Endodermal cell (in vitro differentiated cells): ENCODE results near the gene LPAR3. TPM values are rescaled to one million over a fixed set of nuclear protein-coding genes. Genes with fewer than 3 reads are reported as not detected.

ENCODE experiments used
- DNase-seq: peaks from one replicate; pipeline ENCODE4 v3.0.0-alpha.2; 2017
- H3K27ac ChIP-seq: 2 replicates; pipeline ENCODE4 v1.5.1; 2013; ENCODE audit warnings: mild to moderate bottlenecking, low read depth, low read length, moderate library complexity
- H3K27me3 ChIP-seq: 2 replicates; pipeline ENCODE4 v1.6.1; 2013; ENCODE audit warnings: mild to moderate bottlenecking, low read length, moderate library complexity; ENCODE audit not compliant: insufficient read depth, control insufficient read depth, poor library complexity, severe bottlenecking
- H3K36me3 ChIP-seq: 2 replicates; pipeline ENCODE4 v1.7.0; 2013; ENCODE audit warnings: mild to moderate bottlenecking, low read length, moderate library complexity; ENCODE audit not compliant: control insufficient read depth, insufficient read depth
- H3K4me1 ChIP-seq: one replicate; pipeline ENCODE4 v1.7.0; 2013; ENCODE audit warnings: low read length; ENCODE audit not compliant: control insufficient read depth, insufficient read depth
- H3K4me3 ChIP-seq: 2 replicates; pipeline ENCODE4 v1.5.1; 2013; ENCODE audit warnings: mild to moderate bottlenecking, low read length, moderate library complexity
- H3K9ac ChIP-seq: 2 replicates; pipeline ENCODE4 v1.6.1; 2013; ENCODE audit warnings: mild to moderate bottlenecking, low read length, moderate library complexity; ENCODE audit not compliant: poor library complexity, severe bottlenecking; ENCODE audit errors: extremely low read depth
- H3K9me3 ChIP-seq: 2 replicates; pipeline ENCODE4 v1.6.1; 2013; ENCODE audit warnings: mild to moderate bottlenecking, low read length, moderate library complexity; ENCODE audit not compliant: control insufficient read depth
- H3K27ac Mint-ChIP-seq: 2 replicates; pipeline ENCODE4 v1.8.0; 2020; ENCODE audit warnings: mixed read lengths
- H3K27me3 Mint-ChIP-seq: 2 replicates; pipeline ENCODE4 v1.8.0; 2021; ENCODE audit warnings: mild to moderate bottlenecking, mixed read lengths; ENCODE audit not compliant: insufficient read depth
- H3K36me3 Mint-ChIP-seq: 2 replicates; pipeline ENCODE4 v1.8.0; 2020; ENCODE audit warnings: low read depth, mixed read lengths
- H3K4me1 Mint-ChIP-seq: 2 replicates; pipeline ENCODE4 v1.8.0; 2020; ENCODE audit warnings: mixed read lengths
- H3K4me3 Mint-ChIP-seq: 2 replicates; pipeline ENCODE4 v1.8.0; 2020; ENCODE audit warnings: mild to moderate bottlenecking, moderate library complexity, mixed read lengths
- H3K9me3 Mint-ChIP-seq: 2 replicates; pipeline ENCODE4 v1.8.0; 2020; ENCODE audit warnings: mild to moderate bottlenecking, mixed read lengths
- WGBS, 2 experiments: methylation state at CpG; one replicate each; pipeline versions ENCODE4 v1.1.5 to v1.1.7; 2013; ENCODE audit warnings: missing lambda C conversion rate in 2 of 2, mixed read lengths in 1 of 2; ENCODE audit not compliant: insufficient coverage in 1 of 2, insufficient read length in 1 of 2; 5-methylcytosine and 5-hydroxymethylcytosine counted together
- total RNA-seq, 2 donors: library from RNA; stranded (reverse); fragmentation: NEBNext Ultra II Directional in 1 of 2; extraction: Animal tissue kit (Norgen Biotek cat#: 25700) in 1 of 2; gene quantifications; 2 replicates in 1 of 2; 3 replicates in 1 of 2; pipeline ENCODE4 v1.2.1, GENCODE V29; 2021
- TF ChIP-seq, protein P1 (sequence below): fragments of 200-600 bp; sonication (generic); conservative IDR thresholded peaks from 2 replicates; pipeline ENCODE4 v1.5.0; 2021; ENCODE audit warnings: antibody characterized with exemption, mild to moderate bottlenecking

Gene LPAR3
- total RNA-seq, 2 donors from 2014 or later = 0.89 to 3.7 TPM

- Mint-ChIP-seq H3K27ac (no peak overlapping the region), H3K27me3 (no peaks in the 10 kb centered on the region), H3K9me3 (peaks cover 12% of the 10 kb centered on the region), H3K36me3 (no peaks in the 10 kb centered on the region), H3K4me3 (no peak overlapping the region), H3K4me1 (no peaks in the 10 kb centered on the region)
- Histone ChIP-seq H3K27me3 (no peaks in the 10 kb centered on the region), H3K9ac (no peak overlapping the region), H3K9me3 (no peaks in the 10 kb centered on the region), H3K36me3 (no peaks in the 10 kb centered on the region), H3K27ac (no peak overlapping the region), H3K4me3 (no peak overlapping the region), H3K4me1 (no peaks in the 10 kb centered on the region)
- no peak for DNase-seq
- WGBS, 2 experiments = 99 to 100% methylated on average over 1 to 2 of the region's 2 CpGs
- TF ChIP-seq, protein P1, sequence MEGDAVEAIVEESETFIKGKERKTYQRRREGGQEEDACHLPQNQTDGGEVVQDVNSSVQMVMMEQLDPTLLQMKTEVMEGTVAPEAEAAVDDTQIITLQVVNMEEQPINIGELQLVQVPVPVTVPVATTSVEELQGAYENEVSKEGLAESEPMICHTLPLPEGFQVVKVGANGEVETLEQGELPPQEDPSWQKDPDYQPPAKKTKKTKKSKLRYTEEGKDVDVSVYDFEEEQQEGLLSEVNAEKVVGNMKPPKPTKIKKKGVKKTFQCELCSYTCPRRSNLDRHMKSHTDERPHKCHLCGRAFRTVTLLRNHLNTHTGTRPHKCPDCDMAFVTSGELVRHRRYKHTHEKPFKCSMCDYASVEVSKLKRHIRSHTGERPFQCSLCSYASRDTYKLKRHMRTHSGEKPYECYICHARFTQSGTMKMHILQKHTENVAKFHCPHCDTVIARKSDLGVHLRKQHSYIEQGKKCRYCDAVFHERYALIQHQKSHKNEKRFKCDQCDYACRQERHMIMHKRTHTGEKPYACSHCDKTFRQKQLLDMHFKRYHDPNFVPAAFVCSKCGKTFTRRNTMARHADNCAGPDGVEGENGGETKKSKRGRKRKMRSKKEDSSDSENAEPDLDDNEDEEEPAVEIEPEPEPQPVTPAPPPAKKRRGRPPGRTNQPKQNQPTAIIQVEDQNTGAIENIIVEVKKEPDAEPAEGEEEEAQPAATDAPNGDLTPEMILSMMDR = no peak
Observed at GRCh38 chr1:84795213-84795612, 97.8 kb downstream of the LPAR3 start.

DNA sequence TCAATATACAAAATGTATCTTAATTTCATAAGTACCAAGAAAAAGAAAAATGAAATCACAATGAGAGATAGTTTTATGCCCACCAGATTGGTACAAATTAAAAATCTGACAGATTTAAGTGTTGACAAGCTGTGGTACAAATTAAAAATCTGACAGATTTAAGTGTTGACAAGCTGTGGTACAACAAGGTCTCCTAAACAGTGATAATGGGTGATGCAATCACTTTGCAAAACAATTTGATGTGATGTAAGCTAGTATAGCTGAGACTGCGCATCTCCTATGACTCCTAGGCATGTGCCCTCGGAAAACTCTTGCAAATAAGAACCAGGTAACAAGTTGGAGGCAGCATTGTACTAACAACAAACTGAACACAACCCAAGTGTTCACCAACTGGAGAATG is 100.6 kb downstream of the LPAR3 start:
- H3K9me3 Mint-ChIP-seq = peaks cover 12% of the 10 kb centered on the region
- H3K36me3 Mint-ChIP-seq = no peaks in the 10 kb centered on the region
- Histone ChIP-seq H3K4me1 (no peaks in the 10 kb centered on the region), H3K27me3 (no peaks in the 10 kb centered on the region), H3K9ac (no peak overlapping the region), H3K27ac (no peak overlapping the region), H3K9me3 (no peaks in the 10 kb centered on the region), H3K36me3 (no peaks in the 10 kb centered on the region), H3K4me3 (no peak overlapping the region)
- H3K27me3 Mint-ChIP-seq = peaks cover 4% of the 10 kb centered on the region
- no peak overlapping the region for H3K27ac Mint-ChIP-seq
- H3K4me1 Mint-ChIP-seq = no peaks in the 10 kb centered on the region
- DNase-seq = no peak
- TF ChIP-seq, protein P1 = no peak
- H3K4me3 Mint-ChIP-seq = no peak overlapping the region
- 93% methylated on average over 2 of the region's 2 CpGs; no CpG with 5 or more reads in 1 of the 2 experiments for WGBS, 2 experiments

DNA sequence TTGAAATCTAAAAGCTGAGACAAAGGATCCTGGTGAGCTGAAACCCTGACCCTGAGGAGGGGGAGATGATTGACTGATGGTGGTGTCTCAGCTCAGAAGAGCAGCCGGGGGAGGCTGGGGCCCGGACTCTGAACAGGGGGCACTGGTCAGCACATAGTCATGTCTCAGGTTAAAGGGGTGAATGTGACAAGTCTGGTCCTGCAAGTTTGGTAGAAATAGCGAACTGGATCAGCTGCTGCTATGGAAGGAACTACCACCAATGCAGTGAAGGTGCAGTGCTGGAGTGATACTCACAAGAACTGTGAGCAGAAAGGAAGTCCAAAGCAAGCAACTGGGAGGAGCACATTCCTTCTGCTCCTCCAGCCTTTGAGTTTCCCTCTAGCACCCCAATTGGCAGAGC is 104.0 kb downstream of the LPAR3 start:
- H3K4me1 Mint-ChIP-seq = no peaks in the 10 kb centered on the region
- H3K9ac ChIP-seq = no peak overlapping the region
- H3K27ac Mint-ChIP-seq = no peak overlapping the region
- no peak overlapping the region for H3K4me3 Mint-ChIP-seq
- TF ChIP-seq, protein P1 = no peak
- no peaks in the 10 kb centered on the region for H3K9me3 ChIP-seq
- peaks cover 12% of the 10 kb centered on the region for H3K9me3 Mint-ChIP-seq
- H3K36me3 ChIP-seq = no peaks in the 10 kb centered on the region
- no peaks in the 10 kb centered on the region for H3K27me3 ChIP-seq
- H3K4me3 ChIP-seq = no peak overlapping the region
- 75 to 91% methylated on average over 3 of the region's 3 CpGs for WGBS, 2 experiments
- no peaks in the 10 kb centered on the region for H3K36me3 Mint-ChIP-seq
- no peaks in the 10 kb centered on the region for H3K4me1 ChIP-seq
- no peak for DNase-seq
- H3K27me3 Mint-ChIP-seq = peaks cover 4% of the 10 kb centered on the region
- no peak overlapping the region for H3K27ac ChIP-seq
